OCI-LY7 (cell line): Measurements from ENCODE around the gene MAPK8IP3.

Experiments
- EZH2phosphoT487 ChIP-seq: fragments of 200-600 bp; sonication (generic); IDR thresholded peaks from 2 replicates; pipeline ENCODE4 v1.6.1; 2018; ENCODE audit warnings: low read depth, borderline replicate concordance, mild to moderate bottlenecking, mixed run types, antibody characterized with exemption, low read length, moderate library complexity, mixed read lengths
- TF ChIP-seq, protein P1 (sequence below): fragments of 200-600 bp; sonication (generic); conservative IDR thresholded peaks from 2 replicates; pipeline ENCODE4 v1.5.1; 2014; ENCODE audit warnings: mild to moderate bottlenecking, antibody characterized with exemption, low read length, moderate library complexity, mixed read lengths

DNA sequence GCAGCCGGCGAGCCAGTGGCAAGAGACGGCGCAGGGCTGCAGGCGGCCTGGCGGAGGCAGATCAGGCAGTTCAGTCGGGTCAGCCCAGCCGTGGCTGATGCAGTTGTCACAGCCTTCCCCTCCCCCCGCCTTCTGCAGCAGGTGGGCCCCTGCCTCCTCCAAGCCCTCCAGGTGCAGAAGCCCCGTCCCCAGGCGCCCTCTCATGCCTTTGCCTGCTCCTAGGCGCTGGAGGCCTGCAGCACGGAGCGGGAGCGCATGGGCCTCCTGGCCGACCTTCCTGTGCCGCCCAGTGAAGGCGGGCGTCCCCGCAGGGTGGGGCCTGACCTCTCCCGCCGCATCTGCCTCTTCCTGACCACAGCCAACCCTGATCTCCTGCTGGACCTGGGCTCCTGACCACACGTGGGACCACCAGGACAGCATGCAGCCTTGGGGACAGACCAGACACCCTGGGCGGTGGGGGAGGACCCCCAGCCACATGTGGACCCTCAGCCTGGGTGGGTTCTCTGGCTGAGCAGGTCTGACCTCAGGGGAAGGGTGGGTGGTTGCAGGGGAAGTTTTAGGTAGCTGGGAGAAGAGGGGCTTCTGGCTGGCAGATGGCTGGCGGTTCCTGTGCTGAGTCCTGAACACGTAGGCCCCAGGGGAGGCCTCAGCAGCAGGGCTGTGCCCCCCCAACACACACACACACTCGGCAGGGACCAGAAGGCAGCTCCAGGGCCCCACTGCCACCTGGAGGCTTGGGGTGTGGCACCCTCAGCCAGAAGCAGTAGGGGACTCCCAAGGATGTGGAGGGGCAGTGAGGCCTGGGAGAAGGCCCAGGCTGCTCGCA, 70.1 kb downstream of the MAPK8IP3 start:
- TF ChIP-seq, protein P1, sequence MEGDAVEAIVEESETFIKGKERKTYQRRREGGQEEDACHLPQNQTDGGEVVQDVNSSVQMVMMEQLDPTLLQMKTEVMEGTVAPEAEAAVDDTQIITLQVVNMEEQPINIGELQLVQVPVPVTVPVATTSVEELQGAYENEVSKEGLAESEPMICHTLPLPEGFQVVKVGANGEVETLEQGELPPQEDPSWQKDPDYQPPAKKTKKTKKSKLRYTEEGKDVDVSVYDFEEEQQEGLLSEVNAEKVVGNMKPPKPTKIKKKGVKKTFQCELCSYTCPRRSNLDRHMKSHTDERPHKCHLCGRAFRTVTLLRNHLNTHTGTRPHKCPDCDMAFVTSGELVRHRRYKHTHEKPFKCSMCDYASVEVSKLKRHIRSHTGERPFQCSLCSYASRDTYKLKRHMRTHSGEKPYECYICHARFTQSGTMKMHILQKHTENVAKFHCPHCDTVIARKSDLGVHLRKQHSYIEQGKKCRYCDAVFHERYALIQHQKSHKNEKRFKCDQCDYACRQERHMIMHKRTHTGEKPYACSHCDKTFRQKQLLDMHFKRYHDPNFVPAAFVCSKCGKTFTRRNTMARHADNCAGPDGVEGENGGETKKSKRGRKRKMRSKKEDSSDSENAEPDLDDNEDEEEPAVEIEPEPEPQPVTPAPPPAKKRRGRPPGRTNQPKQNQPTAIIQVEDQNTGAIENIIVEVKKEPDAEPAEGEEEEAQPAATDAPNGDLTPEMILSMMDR = no peak
- TF ChIP-seq EZH2phosphoT487 = no peak
